Uterus (tissue), 4 donors: ENCODE results near the gene SRP72. TPM values are rescaled to one million over a fixed set of nuclear protein-coding genes. Genes with fewer than 3 reads are reported as not detected.

Source experiments
- DNase-seq, 2 donors: peaks; one replicate each; pipeline ENCODE4 v3.0.0-alpha.2; 2019 to 2020
- H3K27ac ChIP-seq, 2 donors: fragments of 200-600 bp; sonication (generic); 1 replicate in 1 of 2; 2 replicates in 1 of 2; pipeline ENCODE4 v1.5.1; 2016 to 2018
- H3K27me3 ChIP-seq, 2 donors: fragments of 200-600 bp; sonication (generic); one replicate each; pipeline ENCODE4 v1.5.1; 2018 to 2019; ENCODE audit warnings: control low read depth in 1 of 2
- H3K36me3 ChIP-seq, 2 donors: fragments of 200-600 bp; sonication (generic); one replicate each; pipeline ENCODE4 v1.5.1; 2019; ENCODE audit warnings: control low read depth in 1 of 2
- H3K4me1 ChIP-seq, 2 donors: fragments of 200-600 bp; sonication (generic); one replicate each; pipeline ENCODE4 v1.5.1; 2018 to 2019; ENCODE audit warnings: control low read depth in 1 of 2
- H3K4me3 ChIP-seq, 2 donors: fragments of 200-600 bp; sonication (generic); 1 replicate in 1 of 2; 2 replicates in 1 of 2; pipeline ENCODE4 v1.5.1; 2018 to 2019; ENCODE audit warnings: mild to moderate bottlenecking in 1 of 2
- H3K9me3 ChIP-seq, 2 donors: fragments of 200-600 bp; sonication (generic); one replicate each; pipeline ENCODE4 v1.5.1; 2019; ENCODE audit warnings: control low read depth in 1 of 2
- POLR2A ChIP-seq, 2 donors: fragments of 450-650 bp; IDR thresholded peaks; one replicate each; pipeline ENCODE4 v1.6.1; 2016; ENCODE audit warnings: antibody characterized with exemption in 2 of 2, mild to moderate bottlenecking in 1 of 2, moderate library complexity in 1 of 2
- intact Hi-C: fragments of 100-400 bp; cut with DNase I; formaldehyde crosslinking; loops from one replicate; pipeline ENCODE4 v1.15.1; 2023; ENCODE audit warnings: low total_unique reads
- total RNA-seq, 4 donors: library from RNA; depleted of rRNA in 3 of 4; stranded (reverse); fragments of >200 nt in 3 of 4; gene quantifications; one replicate each; pipeline versions ENCODE4 v1.1.0 to v1.2.4, GENCODE V29; 2014 to 2023
- TF ChIP-seq, protein P1 (sequence below), 4 experiments: fragments of 200-600 bp in 2 of 4; fragments of 450-650 bp in 2 of 4; sonication (generic) in 2 of 4; IDR thresholded peaks; one replicate each; pipeline ENCODE4 v1.5.1; 2016 to 2019; ENCODE audit warnings: antibody characterized with exemption in 4 of 4, mild to moderate bottlenecking in 2 of 4, moderate library complexity in 1 of 4
- donor health status: DM: yes; HTN: yes; CAD: no.

The SRP72 gene, protein sequence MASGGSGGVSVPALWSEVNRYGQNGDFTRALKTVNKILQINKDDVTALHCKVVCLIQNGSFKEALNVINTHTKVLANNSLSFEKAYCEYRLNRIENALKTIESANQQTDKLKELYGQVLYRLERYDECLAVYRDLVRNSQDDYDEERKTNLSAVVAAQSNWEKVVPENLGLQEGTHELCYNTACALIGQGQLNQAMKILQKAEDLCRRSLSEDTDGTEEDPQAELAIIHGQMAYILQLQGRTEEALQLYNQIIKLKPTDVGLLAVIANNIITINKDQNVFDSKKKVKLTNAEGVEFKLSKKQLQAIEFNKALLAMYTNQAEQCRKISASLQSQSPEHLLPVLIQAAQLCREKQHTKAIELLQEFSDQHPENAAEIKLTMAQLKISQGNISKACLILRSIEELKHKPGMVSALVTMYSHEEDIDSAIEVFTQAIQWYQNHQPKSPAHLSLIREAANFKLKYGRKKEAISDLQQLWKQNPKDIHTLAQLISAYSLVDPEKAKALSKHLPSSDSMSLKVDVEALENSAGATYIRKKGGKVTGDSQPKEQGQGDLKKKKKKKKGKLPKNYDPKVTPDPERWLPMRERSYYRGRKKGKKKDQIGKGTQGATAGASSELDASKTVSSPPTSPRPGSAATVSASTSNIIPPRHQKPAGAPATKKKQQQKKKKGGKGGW
- 100 to 1,000 TPM in 1 of 4 donors, 10 to 100 TPM in 3; 52.1 to 121 (median 68.2) TPM for total RNA-seq

DNA sequence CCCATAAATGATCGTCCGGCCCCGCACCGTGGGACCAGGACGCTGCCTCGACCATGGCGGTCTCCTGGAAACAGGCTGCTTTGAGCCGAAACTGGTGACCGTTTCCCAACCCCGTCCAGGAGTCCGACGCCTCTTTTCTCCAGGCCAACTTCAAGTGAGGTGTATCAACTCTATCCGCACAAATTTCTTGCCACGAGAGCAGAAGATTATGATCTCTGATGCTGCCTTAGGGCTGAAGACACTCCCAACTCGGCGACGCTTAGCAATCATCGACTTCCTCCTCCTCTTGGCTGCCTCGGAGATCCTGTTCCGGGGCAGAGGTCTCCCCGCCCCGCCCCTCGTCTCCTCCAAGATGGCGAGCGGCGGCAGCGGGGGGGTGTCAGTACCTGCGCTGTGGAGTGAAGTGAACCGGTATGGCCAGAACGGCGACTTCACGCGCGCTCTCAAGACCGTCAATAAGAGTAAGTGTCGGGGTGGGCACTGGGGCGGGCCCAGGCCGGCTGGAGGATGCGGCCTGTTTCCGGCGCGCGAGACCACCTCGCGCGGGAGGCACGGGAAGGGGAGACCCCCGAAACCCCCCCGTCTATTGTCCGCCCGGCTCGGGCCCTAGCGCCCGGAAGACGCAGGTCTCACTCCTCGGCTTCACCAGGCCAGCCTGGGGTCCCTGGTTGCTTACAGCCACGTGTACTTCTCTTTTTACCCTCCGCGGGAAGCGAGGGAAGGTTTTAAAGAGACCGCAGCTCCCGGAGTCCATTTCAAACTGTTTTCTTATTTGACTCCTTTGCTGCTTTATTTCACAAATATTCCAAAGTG is at the start of gene SRP72:
Gene SRP72 (plus strand): TSS at position 334 of the 813 bp plus-strand sequence. CDS start 19 bp downstream, at position 353.
- H3K27me3 ChIP-seq, result no peaks in the 10 kb centered on the region
- TF ChIP-seq, protein P1, sequence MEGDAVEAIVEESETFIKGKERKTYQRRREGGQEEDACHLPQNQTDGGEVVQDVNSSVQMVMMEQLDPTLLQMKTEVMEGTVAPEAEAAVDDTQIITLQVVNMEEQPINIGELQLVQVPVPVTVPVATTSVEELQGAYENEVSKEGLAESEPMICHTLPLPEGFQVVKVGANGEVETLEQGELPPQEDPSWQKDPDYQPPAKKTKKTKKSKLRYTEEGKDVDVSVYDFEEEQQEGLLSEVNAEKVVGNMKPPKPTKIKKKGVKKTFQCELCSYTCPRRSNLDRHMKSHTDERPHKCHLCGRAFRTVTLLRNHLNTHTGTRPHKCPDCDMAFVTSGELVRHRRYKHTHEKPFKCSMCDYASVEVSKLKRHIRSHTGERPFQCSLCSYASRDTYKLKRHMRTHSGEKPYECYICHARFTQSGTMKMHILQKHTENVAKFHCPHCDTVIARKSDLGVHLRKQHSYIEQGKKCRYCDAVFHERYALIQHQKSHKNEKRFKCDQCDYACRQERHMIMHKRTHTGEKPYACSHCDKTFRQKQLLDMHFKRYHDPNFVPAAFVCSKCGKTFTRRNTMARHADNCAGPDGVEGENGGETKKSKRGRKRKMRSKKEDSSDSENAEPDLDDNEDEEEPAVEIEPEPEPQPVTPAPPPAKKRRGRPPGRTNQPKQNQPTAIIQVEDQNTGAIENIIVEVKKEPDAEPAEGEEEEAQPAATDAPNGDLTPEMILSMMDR (IDR thresholded peaks at IDR 0.05), result no peak
- peak; percentile 41 to 71 for TF ChIP-seq POLR2A (IDR thresholded peaks at IDR 0.05)
- intact Hi-C loops, result no loop called here
- H3K9me3 ChIP-seq, result no peaks in the 10 kb centered on the region
- no peaks in the 10 kb centered on the region for H3K4me1 ChIP-seq
- H3K4me3 ChIP-seq, result peak within 1 kb of the TSS; percentile 78 to 98
- no peaks in the 10 kb centered on the region for H3K36me3 ChIP-seq
- peak; percentile 85 to 89 for DNase-seq
- peak within 1 kb of the TSS; percentile 79 to 91 for H3K27ac ChIP-seq

DNA sequence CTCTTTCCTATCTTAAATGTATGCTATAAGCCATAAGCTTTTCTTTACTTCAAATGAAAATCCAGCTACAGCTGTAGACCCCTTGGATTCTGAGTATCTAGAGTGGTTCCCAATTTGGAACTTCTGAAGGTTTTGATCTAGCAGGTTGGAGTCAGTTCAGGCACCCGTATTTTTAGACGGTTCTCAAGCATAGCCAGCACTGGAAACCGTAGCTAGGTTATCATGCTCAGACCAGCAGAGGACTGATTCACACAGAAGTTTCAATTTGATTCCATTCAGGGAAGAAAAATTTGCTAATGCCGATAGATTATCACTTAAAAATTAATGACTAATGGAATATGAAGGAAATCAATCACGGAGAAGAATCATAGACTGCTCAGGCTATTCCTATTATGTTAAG is 43.2 kb upstream of the SRP72 start:
- TF ChIP-seq, protein P1 (IDR thresholded peaks at IDR 0.05), result no peak
- no peak for TF ChIP-seq POLR2A (IDR thresholded peaks at IDR 0.05)
- Histone ChIP-seq H3K4me1 (no peaks in the 10 kb centered on the region), H3K27me3 (no peaks in the 10 kb centered on the region), H3K9me3 (no peaks in the 10 kb centered on the region), H3K4me3 (no peak overlapping the region), H3K36me3 (no peaks in the 10 kb centered on the region), H3K27ac (no peak overlapping the region)
- no peak for DNase-seq
- intact Hi-C loops, result no loop called here

DNA sequence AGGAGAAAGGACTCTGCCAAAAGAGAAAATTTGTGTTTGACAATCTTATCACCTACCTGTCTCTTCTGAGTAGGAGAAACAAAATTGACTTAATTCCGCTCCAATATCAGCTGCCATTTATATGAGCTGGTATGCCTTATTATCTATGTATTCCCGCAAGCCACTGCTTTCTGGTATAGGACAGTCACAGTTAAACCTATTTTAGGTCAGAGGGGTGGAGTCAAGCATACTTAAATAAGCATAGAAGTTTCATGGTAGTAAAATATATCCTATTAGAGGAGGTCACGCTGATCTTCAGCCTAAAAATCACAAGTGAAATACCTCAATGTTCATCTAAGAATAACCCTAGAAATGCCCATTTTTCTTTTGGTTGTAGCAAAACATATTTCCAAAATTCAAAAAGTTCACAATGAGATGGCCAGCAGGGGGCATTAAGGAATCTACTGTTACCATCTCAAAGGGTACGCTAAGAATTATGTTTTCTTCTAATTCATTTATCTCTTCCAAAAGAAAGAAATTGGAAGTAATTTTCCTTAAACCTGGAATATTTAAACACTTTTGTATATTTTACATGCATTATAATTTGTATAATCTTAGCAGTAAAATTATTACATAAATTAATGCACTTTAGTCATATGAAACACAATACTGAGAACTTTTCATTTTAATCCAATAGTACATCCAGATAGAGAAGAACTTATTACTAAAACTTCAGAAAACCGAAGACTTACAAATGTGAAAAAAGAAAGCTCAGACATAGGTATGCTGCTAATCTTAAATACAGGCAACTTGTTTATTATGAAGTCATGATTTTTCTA is 42.5 kb upstream of the SRP72 start:
- no peak overlapping the region for H3K4me3 ChIP-seq
- no peak for TF ChIP-seq POLR2A (IDR thresholded peaks at IDR 0.05)
- TF ChIP-seq, protein P1 (IDR thresholded peaks at IDR 0.05), result peak; percentile 48 to 67 (median 57)
- peak in 1 of 2 donors; percentile 38 for DNase-seq
- no peaks in the 10 kb centered on the region for H3K27me3 ChIP-seq
- no peak overlapping the region for H3K27ac ChIP-seq
- intact Hi-C loops, result no loop called here
- H3K36me3 ChIP-seq, result no peaks in the 10 kb centered on the region
- no peaks in the 10 kb centered on the region for H3K9me3 ChIP-seq
- no peaks in the 10 kb centered on the region for H3K4me1 ChIP-seq

DNA sequence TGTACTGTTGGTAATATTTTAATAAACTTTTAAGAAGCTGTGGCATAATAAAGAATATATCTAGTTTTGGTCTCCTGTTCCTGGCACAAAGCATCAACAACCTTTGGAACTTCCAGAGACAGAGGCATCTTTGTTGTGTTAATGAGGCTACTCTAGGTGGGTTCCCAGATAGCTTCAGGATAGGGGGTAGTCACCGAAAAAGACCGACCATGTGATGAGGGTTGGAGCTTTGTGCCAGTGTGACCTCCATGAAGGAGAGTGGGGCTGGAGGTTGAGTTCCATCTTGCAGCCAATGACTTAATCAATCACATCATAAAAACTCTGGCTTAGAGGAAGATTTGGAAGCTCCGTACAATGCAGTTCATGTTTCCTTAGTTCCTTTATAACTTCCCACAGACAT is 41.9 kb upstream of the SRP72 start:
- no peak for DNase-seq
- Histone ChIP-seq H3K36me3 (no peaks in the 10 kb centered on the region), H3K9me3 (no peaks in the 10 kb centered on the region), H3K4me1 (no peaks in the 10 kb centered on the region), H3K4me3 (no peak overlapping the region), H3K27ac (no peak overlapping the region), H3K27me3 (no peaks in the 10 kb centered on the region)
- intact Hi-C loops, result no loop called here
- TF ChIP-seq, protein P1 (IDR thresholded peaks at IDR 0.05), result no peak
